Karpas-422 (cell line): ENCODE data around the gene CNKSR2. TPM values are rescaled to one million over a fixed set of nuclear protein-coding genes. Genes with fewer than 3 reads are reported as not detected.

Source experiments
- DNase-seq: peaks from one replicate; pipeline ENCODE4 v3.0.0-alpha.2; 2015
- H2AFZ ChIP-seq: fragments of 200-600 bp; sonication (generic); 2 replicates; pipeline ENCODE4 v1.6.1; 2014; ENCODE audit warnings: antibody characterized with exemption, low read length, mixed read lengths
- H3K27ac ChIP-seq: fragments of 200-600 bp; sonication (generic); 2 replicates; pipeline ENCODE4 v1.5.1; 2014; ENCODE audit warnings: mild to moderate bottlenecking, low read length, moderate library complexity
- H3K27me3 ChIP-seq: fragments of 200-600 bp; sonication (generic); 2 replicates; pipeline ENCODE4 v1.6.1; 2014; ENCODE audit warnings: low read length, mixed read lengths
- H3K36me3 ChIP-seq: fragments of 200-600 bp; sonication (generic); 2 replicates; pipeline ENCODE4 v1.6.1; 2014; ENCODE audit warnings: low read length, mixed read lengths; ENCODE audit not compliant: insufficient read depth
- H3K4me1 ChIP-seq: fragments of 200-600 bp; sonication (generic); 2 replicates; pipeline ENCODE4 v1.6.1; 2014; ENCODE audit warnings: mild to moderate bottlenecking, low read length, mixed read lengths
- H3K4me2 ChIP-seq: fragments of 200-600 bp; sonication (generic); 2 replicates; pipeline ENCODE4 v1.6.1; 2014; ENCODE audit warnings: low read length, low read depth, mild to moderate bottlenecking; ENCODE audit not compliant: poor library complexity, severe bottlenecking
- H3K4me3 ChIP-seq: fragments of 200-600 bp; sonication (generic); 2 replicates; pipeline ENCODE4 v1.5.1; 2014; ENCODE audit warnings: mild to moderate bottlenecking, antibody characterized with exemption, low read length, mixed read lengths
- H3K79me2 ChIP-seq: fragments of 200-600 bp; sonication (generic); 2 replicates; pipeline ENCODE4 v1.6.1; 2014; ENCODE audit warnings: mild to moderate bottlenecking, low read length, mixed read lengths
- H3K9ac ChIP-seq: fragments of 200-600 bp; sonication (generic); 2 replicates; pipeline ENCODE4 v1.6.0; 2014; ENCODE audit warnings: low read length
- H3K9me2 ChIP-seq: fragments of 200-600 bp; sonication (generic), shearing (Covaris generic); replicated peaks from 2 replicates; pipeline ENCODE4 v1.6.0; 2014; ENCODE audit warnings: mild to moderate bottlenecking, low read length, moderate library complexity; ENCODE audit not compliant: insufficient read depth
- H3K9me3 ChIP-seq: fragments of 300-700, 200-600 bp; sonication (generic); 2 replicates; pipeline ENCODE4 v1.6.1; 2014; ENCODE audit warnings: low read length, mixed read lengths
- H4K20me1 ChIP-seq: fragments of 200-600 bp; sonication (generic); 2 replicates; pipeline ENCODE4 v1.6.1; 2014; ENCODE audit warnings: mild to moderate bottlenecking, antibody characterized with exemption, low read length, low read depth; ENCODE audit not compliant: insufficient read depth
- total RNA-seq: library from RNA; depleted of rRNA; stranded (reverse); fragments of >200 nt; shearing (Covaris generic); gene quantifications from 2 replicates; pipeline ENCODE4 v1.2.3, GENCODE V29; 2014; ENCODE audit warnings: low replicate concordance

The CNKSR2 gene
- total RNA-seq, 1 experiment from 2014 or later: not detected

GRCh38 chrX:21623778-21624501 is 249.7 kb downstream of the CNKSR2 start:
- Histone ChIP-seq H3K9ac (no peak overlapping the region), H3K79me2 (no peaks in the 10 kb centered on the region), H3K27me3 (no peaks in the 10 kb centered on the region), H4K20me1 (no peaks in the 10 kb centered on the region), H2AFZ (no peak overlapping the region), H3K4me2 (no peak overlapping the region), H3K4me3 (no peak overlapping the region), H3K27ac (no peak overlapping the region), H3K9me2 (no peaks in the 10 kb centered on the region), H3K9me3 (no peaks in the 10 kb centered on the region), H3K36me3 (no peaks in the 10 kb centered on the region), H3K4me1 (no peaks in the 10 kb centered on the region)
- no peak for DNase-seq

GRCh38 chrX:21632027-21632426 is 257.8 kb downstream of the CNKSR2 start:
- H3K9ac ChIP-seq: no peak overlapping the region
- no peaks in the 10 kb centered on the region for H3K36me3 ChIP-seq
- no peaks in the 10 kb centered on the region for H3K79me2 ChIP-seq
- no peaks in the 10 kb centered on the region for H3K4me1 ChIP-seq
- no peak overlapping the region for H2AFZ ChIP-seq
- no peak for DNase-seq
- H3K4me3 ChIP-seq: no peak overlapping the region
- no peaks in the 10 kb centered on the region for H3K27me3 ChIP-seq
- H3K9me2 ChIP-seq: no peaks in the 10 kb centered on the region
- no peak overlapping the region for H3K4me2 ChIP-seq
- no peaks in the 10 kb centered on the region for H4K20me1 ChIP-seq
- no peaks in the 10 kb centered on the region for H3K9me3 ChIP-seq
- no peak overlapping the region for H3K27ac ChIP-seq

DNA sequence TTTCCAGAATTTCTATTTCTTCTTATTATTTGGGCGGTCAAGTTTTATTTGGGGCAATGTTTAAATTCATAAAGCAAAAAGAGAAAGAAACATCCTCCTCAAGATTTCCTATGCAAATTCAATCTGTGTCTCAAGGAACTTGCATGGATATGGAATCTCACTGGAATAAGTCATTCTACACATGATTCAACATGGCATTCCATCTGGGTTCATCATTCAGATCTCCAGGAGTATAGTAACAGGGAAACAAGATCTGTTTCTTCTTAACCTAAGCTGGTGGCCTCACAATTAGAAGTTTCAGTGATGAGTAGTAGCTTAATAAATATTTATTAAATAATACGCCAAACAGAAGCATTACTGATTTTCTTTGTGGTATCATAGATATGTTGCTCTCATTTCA is 264.1 kb downstream of the CNKSR2 start:
- Histone ChIP-seq H3K36me3 (no peaks in the 10 kb centered on the region), H3K4me3 (no peak overlapping the region), H4K20me1 (no peaks in the 10 kb centered on the region), H3K27ac (no peak overlapping the region), H3K9ac (no peak overlapping the region), H2AFZ (no peak overlapping the region), H3K4me2 (no peak overlapping the region), H3K4me1 (no peaks in the 10 kb centered on the region), H3K79me2 (no peaks in the 10 kb centered on the region), H3K9me2 (no peaks in the 10 kb centered on the region), H3K9me3 (no peaks in the 10 kb centered on the region), H3K27me3 (no peaks in the 10 kb centered on the region)
- DNase-seq: no peak

DNA sequence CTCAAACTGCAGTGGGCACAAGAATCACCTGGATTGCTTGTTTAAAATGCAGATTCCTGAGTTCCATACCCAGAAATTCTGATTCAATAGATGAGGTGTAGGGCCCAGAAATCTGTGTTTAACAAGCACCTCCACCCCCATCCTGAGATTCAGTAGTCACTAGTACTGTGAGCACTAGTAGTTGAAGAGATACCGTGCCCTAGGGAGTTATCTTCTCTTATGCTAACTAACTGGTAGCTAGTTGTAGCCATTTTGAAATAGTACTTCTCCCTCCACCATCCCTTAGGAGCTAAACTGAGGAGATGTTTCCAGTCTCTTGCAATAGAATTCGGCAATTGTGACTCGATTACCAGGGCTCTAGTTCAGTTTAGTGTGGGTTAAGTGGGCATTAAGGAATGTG is 265.6 kb downstream of the CNKSR2 start:
- DNase-seq: no peak
- H3K4me3 ChIP-seq: no peak overlapping the region
- H3K9me2 ChIP-seq: no peaks in the 10 kb centered on the region
- H3K4me1 ChIP-seq: no peaks in the 10 kb centered on the region
- H3K36me3 ChIP-seq: no peaks in the 10 kb centered on the region
- no peak overlapping the region for H3K9ac ChIP-seq
- no peaks in the 10 kb centered on the region for H3K27me3 ChIP-seq
- H4K20me1 ChIP-seq: no peaks in the 10 kb centered on the region
- H2AFZ ChIP-seq: no peak overlapping the region
- H3K27ac ChIP-seq: no peak overlapping the region
- H3K79me2 ChIP-seq: no peaks in the 10 kb centered on the region
- no peak overlapping the region for H3K4me2 ChIP-seq
- H3K9me3 ChIP-seq: no peaks in the 10 kb centered on the region

- H3K4me2 ChIP-seq: no peak overlapping the region
Observed at GRCh38 chrX:21645431-21645830, 271.2 kb downstream of the CNKSR2 start.

GRCh38 chrX:21645886-21646285 is 271.7 kb downstream of the CNKSR2 start:
- Histone ChIP-seq H3K9me3 (no peaks in the 10 kb centered on the region), H3K27me3 (no peaks in the 10 kb centered on the region), H2AFZ (no peak overlapping the region), H4K20me1 (no peaks in the 10 kb centered on the region), H3K27ac (no peak overlapping the region), H3K4me3 (no peak overlapping the region), H3K36me3 (no peaks in the 10 kb centered on the region), H3K9me2 (no peaks in the 10 kb centered on the region), H3K4me2 (no peak overlapping the region), H3K9ac (no peak overlapping the region), H3K79me2 (no peaks in the 10 kb centered on the region), H3K4me1 (0 out of 2 replicates have a peak, but pooled peaks cover 4% of the 10 kb centered on the region)
- no peak for DNase-seq

More at GRCh38 chrX:21645431-21645830, 271.2 kb downstream of the CNKSR2 start:
- Histone ChIP-seq H3K9me3 (no peaks in the 10 kb centered on the region), H3K4me3 (no peak overlapping the region), H4K20me1 (no peaks in the 10 kb centered on the region), H3K4me1 (0 out of 2 replicates have a peak, but pooled peaks cover 4% of the 10 kb centered on the region), H3K27me3 (no peaks in the 10 kb centered on the region), H3K36me3 (no peaks in the 10 kb centered on the region), H2AFZ (no peak overlapping the region), H3K9me2 (no peaks in the 10 kb centered on the region), H3K9ac (no peak overlapping the region), H3K79me2 (no peaks in the 10 kb centered on the region), H3K27ac (no peak overlapping the region)
- no peak for DNase-seq

DNA sequence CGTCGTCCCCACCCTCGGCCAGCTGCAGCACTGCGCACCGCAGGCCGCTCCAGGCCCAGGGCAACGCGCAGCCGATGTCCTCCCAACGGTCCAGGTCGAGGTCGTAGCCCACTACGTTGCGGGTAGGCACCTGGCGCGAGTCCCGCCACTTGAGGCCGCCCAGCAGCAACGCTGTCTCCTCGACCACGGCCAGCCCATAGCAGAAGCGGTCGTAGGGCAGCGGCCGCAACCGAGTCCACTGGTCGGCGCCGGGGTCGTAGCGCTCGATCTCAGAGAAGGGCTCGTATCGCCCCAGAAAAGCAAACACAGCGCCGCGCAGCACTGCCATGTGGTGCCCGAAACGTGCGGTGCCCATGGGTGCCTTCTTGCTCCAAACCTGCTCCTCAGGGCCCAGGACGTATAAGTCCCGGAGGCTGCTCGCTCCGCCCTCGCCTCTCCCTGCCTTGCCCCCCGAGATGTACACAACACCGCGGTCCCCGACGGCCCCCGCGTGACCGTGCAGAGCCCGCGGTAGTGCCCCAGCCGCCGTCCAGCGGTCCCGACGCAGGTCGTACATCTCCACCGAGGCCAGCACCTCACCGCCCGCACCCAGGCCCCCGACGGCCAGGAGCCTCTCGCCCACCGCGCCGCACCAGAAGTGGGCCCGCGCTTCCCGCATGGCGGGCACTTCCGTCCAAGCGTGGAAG is 281.8 kb downstream of the CNKSR2 start:
- Histone ChIP-seq H3K4me3 (no peak overlapping the region), H4K20me1 (no peaks in the 10 kb centered on the region), H3K27me3 (no peaks in the 10 kb centered on the region), H3K4me1 (no peaks in the 10 kb centered on the region), H3K9me3 (no peaks in the 10 kb centered on the region; the same call in 1 of the 2 replicates), H3K27ac (no peak overlapping the region), H3K9ac (no peak overlapping the region), H3K79me2 (no peaks in the 10 kb centered on the region), H3K4me2 (no peak overlapping the region), H2AFZ (no peak overlapping the region), H3K36me3 (no peaks in the 10 kb centered on the region), H3K9me2 (no peaks in the 10 kb centered on the region)
- DNase-seq: no peak

GRCh38 chrX:21656587-21657317 is 282.5 kb downstream of the CNKSR2 start:
- no peak overlapping the region for H3K9ac ChIP-seq
- H3K4me2 ChIP-seq: no peak overlapping the region
- no peak overlapping the region for H3K4me3 ChIP-seq
- H3K79me2 ChIP-seq: no peaks in the 10 kb centered on the region
- H3K4me1 ChIP-seq: no peaks in the 10 kb centered on the region
- no peak for DNase-seq
- no peaks in the 10 kb centered on the region for H3K27me3 ChIP-seq
- no peaks in the 10 kb centered on the region; the same call in 1 of the 2 replicates for H3K9me3 ChIP-seq
- no peaks in the 10 kb centered on the region for H3K9me2 ChIP-seq
- H4K20me1 ChIP-seq: no peaks in the 10 kb centered on the region
- H3K27ac ChIP-seq: no peak overlapping the region
- no peaks in the 10 kb centered on the region for H3K36me3 ChIP-seq
- H2AFZ ChIP-seq: no peak overlapping the region
